SK-N-SH (cell line): ENCODE measurements around the gene ZNF804A. TPM values are rescaled to one million over a fixed set of nuclear protein-coding genes. Genes with fewer than 3 reads are reported as not detected.

ENCODE experiments used
- CTCF ChIA-PET: fragments of 300-600, 350-600 bp; formaldehyde crosslinking; extraction: SDS; loops from one replicate; lab custom pipeline; 2021; lab: Yijun Ruan, JAX
- POLR2A ChIA-PET: fragments of 350-600 bp; sonication (Branson Sonifier 250); formaldehyde crosslinking; extraction: SDS; loops from one replicate; lab custom pipeline; 2020; ENCODE audit warnings: antibody characterized with exemption, inconsistent platforms; lab: Yijun Ruan, JAX
- DNase-seq: peaks from one replicate; pipeline ENCODE4 v3.0.0; 2012
- H2AFZ ChIP-seq: fragments of 200-600 bp; sonication (generic); 2 replicates; pipeline ENCODE4 v1.8.1; 2016; ENCODE audit warnings: antibody characterized with exemption, mild to moderate bottlenecking, low read depth
- H3F3A ChIP-seq: fragments of 200-600 bp; sonication (generic); replicated peaks from 2 replicates; pipeline ENCODE3; 2016; ENCODE audit warnings: antibody characterized with exemption, mild to moderate bottlenecking; ENCODE audit not compliant: insufficient read depth
- H3K27ac ChIP-seq, 2 experiments: fragments of 200-500 bp in 1 of 2; fragments of 200-600 bp in 1 of 2; sonication (Bioruptor generic) in 1 of 2; sonication (generic), shearing (Covaris generic) in 1 of 2; 2 replicates each; pipeline versions ENCODE4 v1.5.1 to v1.6.1; 2014 to 2016; ENCODE audit warnings: low read depth in 2 of 2, inconsistent platforms in 1 of 2, low read length in 1 of 2, mild to moderate bottlenecking in 1 of 2, mixed read lengths in 1 of 2
- H3K27me3 ChIP-seq: fragments of 200-600 bp; sonication (generic), shearing (Covaris generic); 2 replicates; pipeline ENCODE4 v1.6.1; 2016; ENCODE audit warnings: mixed run types; ENCODE audit not compliant: insufficient read depth
- H3K36me3 ChIP-seq, 2 experiments: fragments of 200-500 bp in 1 of 2; fragments of 200-600 bp in 1 of 2; sonication (Bioruptor generic) in 1 of 2; sonication (generic) in 1 of 2; replicated peaks in 1 of 2; 2 replicates each; pipeline versions ENCODE3 to v1.5.1; 2014 to 2016; ENCODE audit warnings: low read length in 1 of 2, mild to moderate bottlenecking in 1 of 2; ENCODE audit not compliant: insufficient read depth in 2 of 2, control insufficient read depth in 1 of 2
- H3K4me1 ChIP-seq, 2 experiments: fragments of 200-500 bp in 1 of 2; fragments of 200-600 bp in 1 of 2; sonication (Bioruptor generic) in 1 of 2; sonication (generic), shearing (Covaris generic) in 1 of 2; 2 replicates each; pipeline versions ENCODE4 v1.5.1 to v1.6.1; 2014 to 2016; ENCODE audit warnings: low read depth in 1 of 2, low read length in 1 of 2, mixed run types in 1 of 2; ENCODE audit not compliant: insufficient read depth in 2 of 2, control insufficient read depth in 1 of 2
- H3K4me2 ChIP-seq: fragments of 200-600 bp; sonication (generic), shearing (Covaris generic); 2 replicates; pipeline ENCODE4 v1.6.1; 2017; ENCODE audit warnings: mixed run types
- H3K4me3 ChIP-seq, 2 experiments: fragments of 200-500 bp in 1 of 2; fragments of 200-600 bp in 1 of 2; sonication (Bioruptor generic) in 1 of 2; sonication (generic), shearing (Covaris generic) in 1 of 2; 2 replicates each; pipeline versions ENCODE4 v1.5.1 to v1.8.1; 2014 to 2016; ENCODE audit warnings: low read depth in 2 of 2, inconsistent platforms in 1 of 2, low read length in 1 of 2, mild to moderate bottlenecking in 1 of 2, mixed read lengths in 1 of 2, moderate library complexity in 1 of 2
- H3K79me2 ChIP-seq: fragments of 200-600 bp; sonication (generic); 2 replicates; pipeline ENCODE4 v1.8.1; 2017; ENCODE audit warnings: mild to moderate bottlenecking; ENCODE audit not compliant: insufficient read depth
- H3K9ac ChIP-seq: fragments of 200-600 bp; sonication (generic); 2 replicates; pipeline ENCODE4 v1.6.1; 2017; ENCODE audit warnings: mixed run types
- H3K9me2 ChIP-seq: fragments of 200-600 bp; sonication (generic); 2 replicates; pipeline ENCODE4 v1.6.1; 2017; ENCODE audit warnings: mixed run types
- H3K9me3 ChIP-seq: fragments of 200-600 bp; sonication (generic); 2 replicates; pipeline ENCODE4 v1.6.1; 2017; ENCODE audit warnings: mixed run types, mild to moderate bottlenecking, moderate library complexity
- H4K20me1 ChIP-seq: fragments of 200-600 bp; sonication (generic); 2 replicates; pipeline ENCODE4 v1.6.1; 2017; ENCODE audit warnings: mild to moderate bottlenecking, mixed run types; ENCODE audit not compliant: insufficient read depth
- FOXM1 ChIP-seq: IDR thresholded peaks from 2 replicates; pipeline ENCODE4 v1.4.0; 2012; ENCODE audit warnings: low read depth, mild to moderate bottlenecking
- MXI1 ChIP-seq: IDR thresholded peaks from 2 replicates; pipeline ENCODE4 v1.6.1; 2012; ENCODE audit warnings: mild to moderate bottlenecking, low read depth, low read length, improper control_type of control experiment
- PBX3 ChIP-seq: IDR thresholded peaks from 2 replicates; pipeline ENCODE4; 2012
- RAD21 ChIP-seq: IDR thresholded peaks from 2 replicates; pipeline ENCODE4 v1.6.1; 2012; ENCODE audit warnings: mild to moderate bottlenecking, low read length
- RCOR1 ChIP-seq: fragments of 150-350 bp; IDR thresholded peaks from 2 replicates; pipeline ENCODE4 v1.6.1; 2017; ENCODE audit warnings: antibody characterized with exemption, low read length
- WGBS: methylation state at CpG from one replicate; pipeline ENCODE4 v1.1.6; 2017; ENCODE audit warnings: low lambda C conversion rate; 5-methylcytosine and 5-hydroxymethylcytosine counted together
- polyA plus RNA-seq, 3 experiments: library from polyadenylated mRNA; depleted of rRNA; stranded (reverse); fragments of >200 nt; gene quantifications; 2 replicates each; pipeline ENCODE4 v1.2.3, GENCODE V29; 2012
- TF ChIP-seq, protein P1 (sequence below): IDR thresholded peaks from 2 replicates; pipeline ENCODE4 v1.6.1; 2012; ENCODE audit warnings: mild to moderate bottlenecking, low read depth, low read length, moderate library complexity

ZNF804A gene
- polyA plus RNA-seq, 1 of the 3 experiments (the other 2 are of a cell fraction): 0.02 TPM

DNA sequence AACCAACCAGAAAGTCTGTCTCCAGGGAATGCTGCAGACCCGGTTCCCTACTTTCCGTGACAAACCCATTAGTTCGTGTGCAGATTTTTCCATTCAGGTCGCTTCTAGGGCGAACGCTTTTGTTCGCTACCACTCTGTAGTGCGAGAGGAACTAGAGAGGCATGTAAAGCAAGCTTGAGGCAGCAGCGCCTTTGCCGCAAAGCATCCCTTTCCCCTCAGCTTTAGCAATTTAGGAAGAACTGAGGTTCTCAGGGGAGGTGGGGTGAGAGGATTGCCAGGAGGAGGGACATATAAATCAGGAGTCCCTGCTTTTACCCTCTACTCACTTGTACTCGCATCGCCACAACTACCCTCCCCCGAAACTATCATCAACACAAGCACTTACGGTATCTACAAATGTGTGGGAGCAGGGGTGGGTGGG, 748 bp upstream of the ZNF804A start:
- TF ChIP-seq, protein P1, sequence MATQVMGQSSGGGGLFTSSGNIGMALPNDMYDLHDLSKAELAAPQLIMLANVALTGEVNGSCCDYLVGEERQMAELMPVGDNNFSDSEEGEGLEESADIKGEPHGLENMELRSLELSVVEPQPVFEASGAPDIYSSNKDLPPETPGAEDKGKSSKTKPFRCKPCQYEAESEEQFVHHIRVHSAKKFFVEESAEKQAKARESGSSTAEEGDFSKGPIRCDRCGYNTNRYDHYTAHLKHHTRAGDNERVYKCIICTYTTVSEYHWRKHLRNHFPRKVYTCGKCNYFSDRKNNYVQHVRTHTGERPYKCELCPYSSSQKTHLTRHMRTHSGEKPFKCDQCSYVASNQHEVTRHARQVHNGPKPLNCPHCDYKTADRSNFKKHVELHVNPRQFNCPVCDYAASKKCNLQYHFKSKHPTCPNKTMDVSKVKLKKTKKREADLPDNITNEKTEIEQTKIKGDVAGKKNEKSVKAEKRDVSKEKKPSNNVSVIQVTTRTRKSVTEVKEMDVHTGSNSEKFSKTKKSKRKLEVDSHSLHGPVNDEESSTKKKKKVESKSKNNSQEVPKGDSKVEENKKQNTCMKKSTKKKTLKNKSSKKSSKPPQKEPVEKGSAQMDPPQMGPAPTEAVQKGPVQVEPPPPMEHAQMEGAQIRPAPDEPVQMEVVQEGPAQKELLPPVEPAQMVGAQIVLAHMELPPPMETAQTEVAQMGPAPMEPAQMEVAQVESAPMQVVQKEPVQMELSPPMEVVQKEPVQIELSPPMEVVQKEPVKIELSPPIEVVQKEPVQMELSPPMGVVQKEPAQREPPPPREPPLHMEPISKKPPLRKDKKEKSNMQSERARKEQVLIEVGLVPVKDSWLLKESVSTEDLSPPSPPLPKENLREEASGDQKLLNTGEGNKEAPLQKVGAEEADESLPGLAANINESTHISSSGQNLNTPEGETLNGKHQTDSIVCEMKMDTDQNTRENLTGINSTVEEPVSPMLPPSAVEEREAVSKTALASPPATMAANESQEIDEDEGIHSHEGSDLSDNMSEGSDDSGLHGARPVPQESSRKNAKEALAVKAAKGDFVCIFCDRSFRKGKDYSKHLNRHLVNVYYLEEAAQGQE: no peak
- TF ChIP-seq RCOR1 (0 out of 2 replicates have a peak, but pooled peaks have one; percentile 10), RAD21 (0 out of 2 replicates have a peak, but pooled peaks have one; percentile 2), FOXM1 (no peak), PBX3 (no peak)
- TF ChIP-seq, all 33 proteins: peak for 2
- peak overlapping the region; percentile 62 to 71 for H3K4me3 ChIP-seq
- H3K79me2 ChIP-seq: no peaks in the 10 kb centered on the region
- POLR2A ChIA-PET: interaction anchor here (0.7 kb wide), 1 partner anchor 13 kb away, joined by 3 read pairs; no protein-coding TSS in a partner anchor
- H2AFZ ChIP-seq: peak overlapping the region; percentile 85
- no peaks in the 10 kb centered on the region for H3F3A ChIP-seq
- CTCF ChIA-PET: interaction anchor here (0.6 to 1.4 kb wide), 4 partner anchors 14 to 578 kb away, joined by 3 to 8 read pairs (median 3); no protein-coding TSS in a partner anchor
- 6% methylated on average over 14 of the region's 14 CpGs for WGBS
- peaks cover 4% of the 10 kb centered on the region; the same call in 1 of the 2 replicates for H3K9me3 ChIP-seq
- no peaks in the 10 kb centered on the region; the same call in 1 of the 2 replicates for H3K27me3 ChIP-seq
- no peaks in the 10 kb centered on the region for H3K36me3 ChIP-seq
- H3K9ac ChIP-seq: peak overlapping the region; percentile 24; the same call in 1 of the 2 replicates
- peak overlapping the region in 1 of 2 experiments; percentile 24; a peak in 1 of 4 replicates for H3K27ac ChIP-seq
- H4K20me1 ChIP-seq: no peaks in the 10 kb centered on the region
- DNase-seq: peak; percentile 49
- H3K9me2 ChIP-seq: no peaks in the 10 kb centered on the region
- peak overlapping the region; percentile 88 for H3K4me2 ChIP-seq
- H3K4me1 ChIP-seq: peaks cover 0 to 10% of the 10 kb centered on the region in 2 experiments; a peak in 3 of 4 replicates

GRCh38 chr2:184598002-184598315, 370 bp upstream of the ZNF804A start:
- ChIA-PET CTCF (no interaction called here), POLR2A (interaction anchor here (0.7 kb wide), 1 partner anchor 12 kb away, joined by 3 read pairs; no protein-coding TSS in a partner anchor)
- Histone ChIP-seq H4K20me1 (no peaks in the 10 kb centered on the region), H3K27ac (peak overlapping the region in 1 of 2 experiments; percentile 24; a peak in 2 of 4 replicates), H3K9me3 (peaks cover 4% of the 10 kb centered on the region; the same call in 1 of the 2 replicates), H3K4me3 (peak overlapping the region; percentile 62 to 71), H3K27me3 (no peaks in the 10 kb centered on the region; the same call in 1 of the 2 replicates), H3K9me2 (no peaks in the 10 kb centered on the region), H2AFZ (peak overlapping the region; percentile 85), H3K79me2 (no peaks in the 10 kb centered on the region), H3K4me1 (peaks cover 0 to 11% of the 10 kb centered on the region in 2 experiments; a peak in 3 of 4 replicates), H3F3A (no peaks in the 10 kb centered on the region), H3K9ac (peak overlapping the region; percentile 24; the same call in 1 of the 2 replicates), H3K36me3 (no peaks in the 10 kb centered on the region), H3K4me2 (peak overlapping the region; percentile 88)
- DNase-seq: no peak
- 0 out of 2 replicates have a peak, but pooled peaks have one; percentile 0 for TF ChIP-seq MXI1
- TF ChIP-seq PBX3: no peak
- WGBS: under 1% methylated on average over 17 of the region's 19 CpGs
